Ishikawa (cell line): ENCODE measurements around the gene ADCY5.

ENCODE experiments used
- CEBPB ChIP-seq: IDR thresholded peaks from 2 replicates; pipeline ENCODE4 v1.6.1; 2012
- CREB1 ChIP-seq: IDR thresholded peaks from 2 replicates; pipeline ENCODE4 v1.6.1; 2012; ENCODE audit warnings: low read depth
- EGR1 ChIP-seq: IDR thresholded peaks from 2 replicates; pipeline ENCODE4 v1.6.1; 2012
- EP300 ChIP-seq: IDR thresholded peaks from 2 replicates; pipeline ENCODE4 v1.6.1; 2012; ENCODE audit warnings: borderline replicate concordance
- FOXM1 ChIP-seq: IDR thresholded peaks from 2 replicates; pipeline ENCODE4 v1.6.1; 2012; ENCODE audit warnings: low read depth, borderline replicate concordance
- NFIC ChIP-seq: IDR thresholded peaks from 2 replicates; pipeline ENCODE4 v1.6.1; 2012
- RAD21 ChIP-seq: IDR thresholded peaks from 2 replicates; pipeline ENCODE4 v1.6.1; 2012; ENCODE audit warnings: low read depth
- TAF1 ChIP-seq: IDR thresholded peaks from 2 replicates; pipeline ENCODE4 v1.6.1; 2012; ENCODE audit warnings: low read depth, mild to moderate bottlenecking
- TCF12 ChIP-seq: IDR thresholded peaks from 2 replicates; pipeline ENCODE4 v1.6.1; 2012; ENCODE audit warnings: low read depth
- TEAD4 ChIP-seq: IDR thresholded peaks from 2 replicates; pipeline ENCODE4 v1.6.1; 2012
- YY1 ChIP-seq: IDR thresholded peaks from 2 replicates; pipeline ENCODE4 v1.6.1; 2012; ENCODE audit warnings: low read depth
- ZBTB7A ChIP-seq: IDR thresholded peaks from 2 replicates; pipeline ENCODE4 v1.6.1; 2012; ENCODE audit warnings: low read depth
- TF ChIP-seq, protein P1 (sequence below): IDR thresholded peaks from 2 replicates; pipeline ENCODE4 v1.6.1; 2012; ENCODE audit warnings: low read depth, mild to moderate bottlenecking
- TF ChIP-seq, protein P2 (sequence below): IDR thresholded peaks from 2 replicates; pipeline ENCODE4 v1.6.1; 2012
- TF ChIP-seq, protein P3 (sequence below): IDR thresholded peaks from 2 replicates; pipeline ENCODE4 v1.6.1; 2012

ADCY5 gene

DNA sequence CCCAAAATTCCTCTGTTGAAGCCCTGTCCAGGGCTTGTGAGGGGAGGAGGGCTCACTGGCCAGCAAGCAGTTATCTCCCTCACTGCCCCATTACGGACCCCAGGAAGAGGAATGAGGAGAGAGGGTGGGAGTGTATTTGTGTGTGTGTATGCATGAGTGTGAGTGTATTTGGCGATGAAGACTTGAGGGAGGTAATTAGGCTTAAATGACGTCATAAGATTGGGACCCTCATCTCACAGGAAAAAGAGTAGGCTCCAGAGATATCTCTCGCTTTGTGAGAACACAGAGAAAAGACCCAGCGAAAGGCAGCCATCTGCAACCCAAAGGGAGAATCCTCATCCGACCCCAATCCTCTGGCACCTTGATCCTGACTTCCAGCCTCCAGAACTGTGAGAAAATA lies 32.2 kb downstream of the ADCY5 start:
- TF ChIP-seq, protein P1, sequence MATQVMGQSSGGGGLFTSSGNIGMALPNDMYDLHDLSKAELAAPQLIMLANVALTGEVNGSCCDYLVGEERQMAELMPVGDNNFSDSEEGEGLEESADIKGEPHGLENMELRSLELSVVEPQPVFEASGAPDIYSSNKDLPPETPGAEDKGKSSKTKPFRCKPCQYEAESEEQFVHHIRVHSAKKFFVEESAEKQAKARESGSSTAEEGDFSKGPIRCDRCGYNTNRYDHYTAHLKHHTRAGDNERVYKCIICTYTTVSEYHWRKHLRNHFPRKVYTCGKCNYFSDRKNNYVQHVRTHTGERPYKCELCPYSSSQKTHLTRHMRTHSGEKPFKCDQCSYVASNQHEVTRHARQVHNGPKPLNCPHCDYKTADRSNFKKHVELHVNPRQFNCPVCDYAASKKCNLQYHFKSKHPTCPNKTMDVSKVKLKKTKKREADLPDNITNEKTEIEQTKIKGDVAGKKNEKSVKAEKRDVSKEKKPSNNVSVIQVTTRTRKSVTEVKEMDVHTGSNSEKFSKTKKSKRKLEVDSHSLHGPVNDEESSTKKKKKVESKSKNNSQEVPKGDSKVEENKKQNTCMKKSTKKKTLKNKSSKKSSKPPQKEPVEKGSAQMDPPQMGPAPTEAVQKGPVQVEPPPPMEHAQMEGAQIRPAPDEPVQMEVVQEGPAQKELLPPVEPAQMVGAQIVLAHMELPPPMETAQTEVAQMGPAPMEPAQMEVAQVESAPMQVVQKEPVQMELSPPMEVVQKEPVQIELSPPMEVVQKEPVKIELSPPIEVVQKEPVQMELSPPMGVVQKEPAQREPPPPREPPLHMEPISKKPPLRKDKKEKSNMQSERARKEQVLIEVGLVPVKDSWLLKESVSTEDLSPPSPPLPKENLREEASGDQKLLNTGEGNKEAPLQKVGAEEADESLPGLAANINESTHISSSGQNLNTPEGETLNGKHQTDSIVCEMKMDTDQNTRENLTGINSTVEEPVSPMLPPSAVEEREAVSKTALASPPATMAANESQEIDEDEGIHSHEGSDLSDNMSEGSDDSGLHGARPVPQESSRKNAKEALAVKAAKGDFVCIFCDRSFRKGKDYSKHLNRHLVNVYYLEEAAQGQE: no peak
- TF ChIP-seq YY1 (no peak), EP300 (no peak), CEBPB (no peak), TEAD4 (no peak), CREB1 (no peak), TAF1 (no peak), RAD21 (no peak), EGR1 (no peak), NFIC (no peak), FOXM1 (no peak), ZBTB7A (no peak), TCF12 (no peak)
- TF ChIP-seq, protein P2, sequence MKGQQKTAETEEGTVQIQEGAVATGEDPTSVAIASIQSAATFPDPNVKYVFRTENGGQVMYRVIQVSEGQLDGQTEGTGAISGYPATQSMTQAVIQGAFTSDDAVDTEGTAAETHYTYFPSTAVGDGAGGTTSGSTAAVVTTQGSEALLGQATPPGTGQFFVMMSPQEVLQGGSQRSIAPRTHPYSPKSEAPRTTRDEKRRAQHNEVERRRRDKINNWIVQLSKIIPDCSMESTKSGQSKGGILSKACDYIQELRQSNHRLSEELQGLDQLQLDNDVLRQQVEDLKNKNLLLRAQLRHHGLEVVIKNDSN: no peak
- TF ChIP-seq, protein P3, sequence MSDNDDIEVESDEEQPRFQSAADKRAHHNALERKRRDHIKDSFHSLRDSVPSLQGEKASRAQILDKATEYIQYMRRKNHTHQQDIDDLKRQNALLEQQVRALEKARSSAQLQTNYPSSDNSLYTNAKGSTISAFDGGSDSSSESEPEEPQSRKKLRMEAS: no peak

DNA sequence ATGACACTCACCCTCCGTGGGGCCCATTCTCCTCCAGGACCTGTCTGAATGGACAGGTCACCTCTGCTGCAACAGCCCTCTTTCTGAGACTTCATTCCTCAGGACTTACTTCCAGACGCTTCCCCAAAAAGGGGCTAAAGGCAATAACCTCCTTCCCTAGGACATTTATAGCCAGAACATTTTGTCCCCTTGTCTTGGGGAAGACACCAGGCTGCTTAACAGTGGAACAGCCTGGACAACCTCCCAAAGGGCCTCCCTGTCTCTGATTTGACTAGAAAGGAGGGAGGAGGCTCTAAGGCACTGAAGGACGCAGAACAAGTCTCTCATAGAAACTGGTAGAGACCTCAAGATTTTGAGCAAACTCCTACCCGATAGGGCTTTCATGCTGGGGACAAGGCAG lies 32.7 kb downstream of the ADCY5 start:
- TF ChIP-seq, protein P2: no peak
- TF ChIP-seq TEAD4: no peak
- no peak for TF ChIP-seq EGR1
- TF ChIP-seq NFIC: no peak
- TF ChIP-seq CEBPB: no peak
- TF ChIP-seq EP300: no peak
- no peak for TF ChIP-seq FOXM1
- no peak for TF ChIP-seq TCF12
- TF ChIP-seq, protein P1: no peak
- TF ChIP-seq, protein P3: no peak
- no peak for TF ChIP-seq RAD21

DNA sequence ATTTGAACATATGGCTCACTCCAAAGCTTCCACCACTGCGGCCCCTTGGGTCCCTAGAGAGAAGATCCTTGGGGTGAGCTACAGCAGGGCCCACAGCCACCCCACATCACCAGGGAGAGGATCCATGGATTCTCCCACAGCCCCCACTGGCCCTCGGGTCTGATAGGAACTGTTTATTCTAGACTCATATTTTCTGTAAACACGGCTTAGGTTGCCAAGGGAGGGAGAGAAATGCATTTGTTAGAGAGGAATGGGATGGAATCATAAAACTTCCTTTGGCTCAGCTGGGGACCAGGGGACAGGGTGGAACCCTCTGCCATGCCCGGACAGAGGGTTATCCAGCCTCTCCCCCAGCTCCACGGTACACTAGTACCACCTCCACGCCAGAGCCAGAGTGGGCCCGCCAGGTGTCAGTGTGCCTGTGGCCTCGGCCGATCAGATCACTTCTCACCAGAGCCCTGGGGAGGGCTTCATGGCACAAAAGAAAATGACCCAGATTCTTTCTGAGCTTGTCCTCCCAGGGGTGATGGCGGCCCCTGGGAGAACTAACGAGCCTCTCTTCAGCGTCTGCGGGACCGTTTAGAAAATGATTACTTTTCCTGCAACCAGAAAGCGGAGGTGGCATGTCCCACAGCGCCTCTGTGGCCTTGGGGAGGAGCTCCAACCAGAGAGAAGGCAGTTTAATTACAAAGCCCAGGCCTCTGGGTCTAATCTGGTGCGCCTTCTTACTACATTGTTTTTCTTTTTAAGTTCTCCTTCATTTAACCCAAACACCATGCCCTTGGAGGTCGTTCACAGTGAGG lies 33.7 kb downstream of the ADCY5 start:
- TF ChIP-seq EGR1 (no peak), ZBTB7A (no peak), TCF12 (no peak), CEBPB (no peak), FOXM1 (no peak), YY1 (no peak), NFIC (no peak)
- TF ChIP-seq, protein P1: no peak
- TF ChIP-seq, protein P3: no peak
- TF ChIP-seq, protein P2: no peak
